Activated naive CD8-positive, alpha-beta T cell treated with anti-CD3 and anti-CD28 coated beads, Interleukin-2, amount 50 U/mL, for 24 hours (primary cell): ENCODE data around the gene RIPOR1.

Experiments
- ATAC-seq: fragments of 150-1000 bp; cut with Tn5 transposase; one replicate; pipeline ENCODE4 v1.10.0; 2021
- DNase-seq: peaks from one replicate; pipeline ENCODE4 v3.0.0; 2021
- H3K27ac Mint-ChIP-seq: one replicate; pipeline ENCODE4 v1.8.0; 2021; ENCODE audit warnings: mild to moderate bottlenecking, mixed read lengths
- H3K27me3 Mint-ChIP-seq: one replicate; pipeline ENCODE4 v1.8.0; 2021; ENCODE audit warnings: mixed read lengths
- H3K36me3 Mint-ChIP-seq: one replicate; pipeline ENCODE4 v1.8.0; 2021; ENCODE audit warnings: low read depth, mixed read lengths
- H3K4me1 Mint-ChIP-seq: one replicate; pipeline ENCODE4 v1.8.0; 2021; ENCODE audit warnings: mixed read lengths
- H3K4me3 Mint-ChIP-seq: one replicate; pipeline ENCODE4 v1.8.0; 2021; ENCODE audit warnings: mild to moderate bottlenecking, moderate library complexity, mixed read lengths
- H3K9me3 Mint-ChIP-seq: one replicate; pipeline ENCODE4 v1.8.0; 2021; ENCODE audit warnings: mixed read lengths

RIPOR1 gene

DNA sequence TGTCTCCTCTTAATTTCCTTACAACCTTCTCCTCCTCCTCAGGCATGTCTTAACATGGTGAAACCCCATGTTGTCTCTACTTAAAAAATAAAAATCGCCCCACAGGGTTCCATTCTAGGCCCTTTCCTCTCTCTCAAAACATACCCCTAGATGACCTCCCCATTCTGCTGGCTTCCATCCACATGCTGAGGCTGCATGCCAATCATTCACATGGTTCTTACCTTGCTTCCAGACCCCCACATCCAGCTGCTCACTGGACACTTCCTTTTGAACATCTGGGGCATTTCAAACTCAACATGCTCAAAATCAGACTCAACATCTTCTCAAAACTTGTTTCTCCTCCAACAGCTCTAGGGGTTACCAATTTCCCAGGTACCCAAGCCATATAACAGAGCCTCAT, 21.3 kb downstream of the RIPOR1 start:
- Mint-ChIP-seq H3K27me3 (no peaks in the 10 kb centered on the region), H3K9me3 (no peaks in the 10 kb centered on the region), H3K4me1 (peaks cover 48% of the 10 kb centered on the region), H3K36me3 (peaks cover 9% of the 10 kb centered on the region), H3K27ac (peak overlapping the region; percentile 34), H3K4me3 (no peak overlapping the region)
- ATAC-seq: no peak
- DNase-seq: no peak

DNA sequence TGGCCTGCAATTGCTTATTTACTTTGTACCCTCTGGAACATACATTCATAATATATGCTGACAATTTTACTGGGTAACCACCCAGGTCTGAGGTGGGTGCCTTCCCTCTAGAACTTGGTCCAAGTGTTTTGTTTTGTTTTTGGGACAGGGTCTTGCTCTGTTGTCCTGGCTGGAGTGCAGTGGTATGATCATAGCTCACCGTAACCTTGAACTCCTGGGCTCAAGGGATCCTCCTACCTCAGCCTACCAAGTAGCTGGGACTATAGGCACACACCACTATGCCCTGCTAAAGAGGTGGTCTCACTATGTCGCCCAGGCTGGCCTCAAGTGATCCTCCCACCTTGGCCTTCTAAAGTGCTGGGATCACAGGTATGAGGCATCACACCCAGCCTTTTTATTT, 22.5 kb downstream of the RIPOR1 start:
- DNase-seq: no peak
- Mint-ChIP-seq H3K4me3 (no peak overlapping the region), H3K4me1 (peaks cover 55% of the 10 kb centered on the region), H3K9me3 (no peaks in the 10 kb centered on the region), H3K27ac (no peak overlapping the region), H3K36me3 (peaks cover 11% of the 10 kb centered on the region), H3K27me3 (no peaks in the 10 kb centered on the region)
- no peak for ATAC-seq

DNA sequence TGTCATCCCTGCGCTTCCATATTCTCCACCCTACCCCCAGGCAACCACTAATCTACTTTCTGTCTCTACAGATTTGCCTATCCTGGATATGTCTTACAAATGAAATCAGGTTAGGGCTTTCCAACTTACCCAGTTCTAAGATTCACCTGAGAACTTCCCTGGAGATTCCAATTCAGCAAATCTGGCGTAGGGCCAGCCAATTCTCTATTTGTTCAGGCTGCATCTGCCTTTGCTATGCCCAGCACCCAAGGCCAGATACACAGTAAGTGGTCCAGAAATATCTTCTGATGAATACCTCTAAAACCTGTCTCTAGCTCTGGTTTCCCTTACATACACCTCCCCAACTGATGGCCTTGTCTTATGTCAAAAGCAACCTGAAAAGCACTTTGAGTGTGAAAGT, 23.3 kb downstream of the RIPOR1 start:
- Mint-ChIP-seq H3K4me3 (no peak overlapping the region), H3K36me3 (peaks cover 11% of the 10 kb centered on the region), H3K27me3 (no peaks in the 10 kb centered on the region), H3K4me1 (peaks cover 60% of the 10 kb centered on the region), H3K9me3 (no peaks in the 10 kb centered on the region), H3K27ac (peak overlapping the region; percentile 46)
- no peak for DNase-seq
- ATAC-seq: no peak

DNA sequence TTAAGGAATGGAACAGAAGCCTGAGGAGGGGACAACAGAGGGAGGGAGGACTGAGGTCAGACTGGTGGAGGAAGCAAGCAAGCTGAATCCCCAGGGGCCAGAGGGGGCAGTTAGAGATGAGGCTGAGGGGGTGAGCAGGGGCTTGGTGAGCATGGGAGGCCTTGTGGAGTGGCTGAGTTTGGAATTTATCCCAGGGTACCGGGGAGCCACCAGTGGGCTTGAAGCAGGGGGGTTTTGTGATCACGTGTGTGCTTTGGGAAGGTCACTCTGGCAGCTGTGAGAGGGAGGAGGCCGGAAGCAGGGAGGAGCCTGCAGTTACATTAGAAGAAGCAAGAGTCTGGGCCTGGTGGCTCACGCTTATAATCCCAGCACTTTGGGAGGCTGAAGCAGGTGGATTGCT, 23.8 kb downstream of the RIPOR1 start:
- H3K36me3 Mint-ChIP-seq: peaks cover 11% of the 10 kb centered on the region
- peaks cover 60% of the 10 kb centered on the region for H3K4me1 Mint-ChIP-seq
- DNase-seq: no peak
- no peaks in the 10 kb centered on the region for H3K9me3 Mint-ChIP-seq
- H3K27me3 Mint-ChIP-seq: no peaks in the 10 kb centered on the region
- H3K4me3 Mint-ChIP-seq: no peak overlapping the region
- no peak for ATAC-seq
- H3K27ac Mint-ChIP-seq: peak overlapping the region; percentile 46

- DNase-seq: no peak
- Mint-ChIP-seq H3K9me3 (no peaks in the 10 kb centered on the region), H3K4me3 (peak overlapping the region; percentile 52), H3K36me3 (peaks cover 16% of the 10 kb centered on the region), H3K27me3 (no peaks in the 10 kb centered on the region), H3K4me1 (peaks cover 58% of the 10 kb centered on the region), H3K27ac (peak overlapping the region; percentile 91)
- peak; percentile 87 for ATAC-seq
Observed at GRCh38 chr16:67555795-67556212, 27.2 kb downstream of the RIPOR1 start.

DNA sequence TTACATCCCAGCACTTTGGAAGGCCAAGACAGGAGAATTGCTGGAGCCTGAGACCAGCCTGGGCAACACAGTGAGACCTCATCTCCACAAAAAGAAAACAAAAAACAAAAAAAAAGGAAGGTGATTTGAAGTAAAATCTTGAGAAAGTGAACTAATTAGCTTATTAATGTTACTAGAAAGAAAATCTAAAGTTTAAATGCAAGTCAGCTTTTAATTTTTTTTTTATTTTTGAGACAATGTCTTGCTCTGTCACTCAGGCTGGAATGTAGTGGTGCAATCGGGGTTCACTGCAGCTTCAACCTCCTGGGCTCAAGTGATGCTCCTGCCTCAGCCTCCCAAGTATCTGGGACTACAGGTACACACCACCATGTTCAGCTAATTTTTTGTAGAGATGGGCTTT, 30.2 kb downstream of the RIPOR1 start:
- Mint-ChIP-seq H3K36me3 (peaks cover 20% of the 10 kb centered on the region), H3K4me3 (no peak overlapping the region), H3K4me1 (peaks cover 50% of the 10 kb centered on the region), H3K9me3 (no peaks in the 10 kb centered on the region), H3K27ac (no peak overlapping the region), H3K27me3 (no peaks in the 10 kb centered on the region)
- no peak for ATAC-seq
- no peak for DNase-seq

DNA sequence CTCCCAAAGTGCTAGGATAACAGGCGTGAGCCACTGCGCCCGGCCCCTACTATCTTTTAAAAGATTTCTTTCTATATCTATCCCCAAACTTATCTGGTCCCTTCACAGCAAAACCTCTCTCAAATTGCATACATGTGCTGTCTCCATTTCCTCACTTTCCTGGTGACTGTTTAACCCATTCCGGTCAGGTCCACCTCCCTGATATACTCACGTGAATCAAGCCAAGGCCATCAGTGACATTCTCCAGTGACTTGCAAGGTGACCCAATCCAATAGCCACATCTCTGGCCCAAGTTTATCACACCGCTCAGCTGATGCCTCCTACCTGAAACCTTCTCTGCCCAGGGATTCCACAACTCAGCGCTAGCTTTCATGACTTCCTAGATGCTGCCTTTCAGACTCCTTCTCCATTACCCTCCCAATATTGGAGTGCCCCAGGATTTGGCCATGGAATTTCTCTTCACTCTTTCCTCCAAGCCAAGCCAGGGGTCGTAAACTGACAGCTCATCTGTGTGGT, 32.3 kb downstream of the RIPOR1 start:
- no peak for ATAC-seq
- Mint-ChIP-seq H3K27me3 (no peaks in the 10 kb centered on the region), H3K9me3 (no peaks in the 10 kb centered on the region), H3K4me1 (peaks cover 55% of the 10 kb centered on the region), H3K36me3 (peaks cover 12% of the 10 kb centered on the region), H3K27ac (peak overlapping the region; percentile 75), H3K4me3 (peak overlapping the region; percentile 88)
- DNase-seq: no peak

DNA sequence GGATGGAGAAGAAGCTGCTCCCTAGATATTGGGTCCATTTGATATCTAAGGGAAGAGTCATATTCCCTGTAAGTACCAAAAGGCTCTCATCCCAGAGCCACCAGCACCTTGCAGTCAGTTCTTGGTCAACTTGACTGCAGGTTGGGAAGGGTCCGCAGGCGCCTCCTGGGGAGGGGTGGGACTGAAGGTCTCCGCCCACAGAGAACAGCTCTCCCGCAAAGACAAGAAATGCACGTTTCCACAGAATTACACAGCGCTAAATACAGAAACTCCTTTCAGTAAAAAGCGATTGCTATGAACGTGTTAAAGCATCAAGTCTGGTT, 32.8 kb downstream of the RIPOR1 start:
- DNase-seq (no peak), ATAC-seq (no peak)
- H3K27ac Mint-ChIP-seq: peak overlapping the region; percentile 75
- no peaks in the 10 kb centered on the region for H3K27me3 Mint-ChIP-seq
- H3K4me1 Mint-ChIP-seq: peaks cover 53% of the 10 kb centered on the region
- peak overlapping the region; percentile 88 for H3K4me3 Mint-ChIP-seq
- no peaks in the 10 kb centered on the region for H3K9me3 Mint-ChIP-seq
- peaks cover 12% of the 10 kb centered on the region for H3K36me3 Mint-ChIP-seq

- peak overlapping the region; percentile 75 for H3K27ac Mint-ChIP-seq
- H3K36me3 Mint-ChIP-seq: peaks cover 12% of the 10 kb centered on the region
Observed at GRCh38 chr16:67561824-67562525, 33.3 kb downstream of the RIPOR1 start.

GRCh38 chr16:67562526-67562917, 33.9 kb downstream of the RIPOR1 start, which contains the start of gene CTCF:
TSS of gene CTCF (plus strand) at chr16:67562526. CDS start at chr16:67610833, 48,307 bp downstream.
- Mint-ChIP-seq H3K27ac (peak within 1 kb of the TSS; percentile 75), H3K4me3 (peak within 1 kb of the TSS; percentile 88), H3K4me1 (peaks cover 52% of the 10 kb centered on the region), H3K36me3 (peaks cover 12% of the 10 kb centered on the region), H3K9me3 (no peaks in the 10 kb centered on the region), H3K27me3 (no peaks in the 10 kb centered on the region)
- DNase-seq (peak; percentile 85), ATAC-seq (peak; percentile 45)

More at GRCh38 chr16:67561824-67562525, 33.3 kb downstream of the RIPOR1 start:
- ATAC-seq: peak; percentile 96
- peak; percentile 98 for DNase-seq
- Mint-ChIP-seq H3K4me1 (peaks cover 53% of the 10 kb centered on the region), H3K9me3 (no peaks in the 10 kb centered on the region), H3K27me3 (no peaks in the 10 kb centered on the region), H3K4me3 (peak overlapping the region; percentile 88)

DNA sequence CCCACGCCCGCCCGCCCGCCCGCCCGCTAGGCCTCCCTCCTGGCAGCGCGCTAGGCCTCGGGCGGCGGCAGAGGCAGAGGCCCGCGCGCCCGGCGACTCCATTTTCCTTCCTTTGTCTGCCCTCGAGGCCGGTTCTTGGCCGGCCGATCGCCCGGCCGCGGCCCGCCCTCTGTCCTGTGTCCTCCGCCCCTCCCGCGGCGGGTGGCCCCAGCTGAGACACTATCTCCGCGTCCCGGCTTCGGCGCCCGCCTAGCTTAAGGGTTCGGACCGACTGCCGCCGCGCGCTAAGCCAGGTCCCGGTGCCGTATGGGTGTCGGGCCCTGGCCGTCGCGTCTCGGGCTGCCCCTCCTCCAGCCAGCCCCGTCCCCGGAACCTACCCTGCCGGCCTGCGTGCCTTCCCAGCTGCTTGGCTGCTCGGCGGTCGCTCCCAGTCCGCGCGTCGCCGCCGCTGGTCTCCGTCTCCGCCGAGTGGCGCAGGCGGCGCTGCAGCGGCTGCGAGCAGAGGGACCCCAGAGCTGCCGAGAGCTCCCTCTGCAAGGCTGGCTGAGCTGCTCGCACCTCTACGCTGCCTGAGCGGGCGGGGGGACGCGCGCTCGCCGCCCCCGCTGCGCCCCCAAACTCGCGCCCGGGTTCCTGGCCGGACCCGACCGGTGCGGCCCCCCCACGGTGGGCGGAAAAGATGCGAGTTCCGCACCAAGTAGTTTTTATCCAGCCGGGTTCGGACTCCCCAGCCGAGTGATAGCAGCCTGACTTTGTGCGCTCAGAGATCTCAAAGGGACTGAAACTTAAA, 34.5 kb downstream of the RIPOR1 start:
- DNase-seq (peak; percentile 62), ATAC-seq (peak; percentile 1)
- H3K27ac Mint-ChIP-seq: peak overlapping the region; percentile 97
- H3K27me3 Mint-ChIP-seq: no peaks in the 10 kb centered on the region
- no peaks in the 10 kb centered on the region for H3K9me3 Mint-ChIP-seq
- H3K4me3 Mint-ChIP-seq: peak overlapping the region; percentile 88
- H3K36me3 Mint-ChIP-seq: peaks cover 12% of the 10 kb centered on the region
- H3K4me1 Mint-ChIP-seq: peaks cover 50% of the 10 kb centered on the region

GRCh38 chr16:67563708-67564468, 35.3 kb downstream of the RIPOR1 start:
- H3K27ac Mint-ChIP-seq: peak overlapping the region; percentile 97
- H3K36me3 Mint-ChIP-seq: peaks cover 12% of the 10 kb centered on the region
- DNase-seq (no peak), ATAC-seq (no peak)
- peaks cover 49% of the 10 kb centered on the region for H3K4me1 Mint-ChIP-seq
- peak overlapping the region; percentile 88 for H3K4me3 Mint-ChIP-seq
- H3K27me3 Mint-ChIP-seq: no peaks in the 10 kb centered on the region
- no peaks in the 10 kb centered on the region for H3K9me3 Mint-ChIP-seq

DNA sequence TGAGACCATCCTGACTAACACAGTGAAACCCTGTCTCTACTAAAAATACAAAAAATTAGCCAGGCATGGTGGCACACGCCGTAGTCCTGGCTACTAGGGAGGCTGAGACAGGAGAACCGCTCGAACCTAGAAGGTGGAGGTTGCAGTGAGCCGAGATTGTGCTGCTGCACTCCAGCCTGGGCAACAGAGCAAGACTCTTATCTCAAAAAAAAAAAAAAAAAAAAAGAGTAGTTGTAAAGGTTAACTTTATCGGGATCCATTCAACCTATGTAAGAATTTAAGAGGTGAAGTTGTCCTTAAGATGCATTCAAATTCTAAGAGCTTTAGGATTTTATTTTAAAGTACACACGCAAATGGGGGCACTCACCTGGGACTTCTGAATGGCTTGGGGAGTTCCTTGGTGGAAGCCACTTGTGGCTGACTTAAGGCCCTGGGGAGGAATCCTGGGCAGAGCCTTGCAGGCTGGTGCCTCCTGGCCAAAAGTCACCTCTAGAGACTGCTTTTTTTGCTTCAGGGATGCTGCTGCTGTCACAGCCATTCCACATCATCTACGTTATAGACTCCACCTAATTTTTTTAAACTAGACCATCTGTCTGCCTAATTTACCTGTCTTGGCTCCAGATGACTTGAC, 37.0 kb downstream of the RIPOR1 start:
- H3K9me3 Mint-ChIP-seq: no peaks in the 10 kb centered on the region
- ATAC-seq: no peak
- peak overlapping the region; percentile 88 for H3K4me3 Mint-ChIP-seq
- H3K27ac Mint-ChIP-seq: no peak overlapping the region
- no peak for DNase-seq
- H3K36me3 Mint-ChIP-seq: peaks cover 5% of the 10 kb centered on the region
- H3K4me1 Mint-ChIP-seq: peaks cover 44% of the 10 kb centered on the region
- H3K27me3 Mint-ChIP-seq: no peaks in the 10 kb centered on the region

- Mint-ChIP-seq H3K36me3 (peaks cover 29% of the 10 kb centered on the region), H3K27me3 (no peaks in the 10 kb centered on the region), H3K4me3 (no peak overlapping the region), H3K27ac (no peak overlapping the region), H3K9me3 (no peaks in the 10 kb centered on the region), H3K4me1 (peaks cover 15% of the 10 kb centered on the region)
- no peak for ATAC-seq
- no peak for DNase-seq
Observed at GRCh38 chr16:67571464-67571863, 42.8 kb downstream of the RIPOR1 start.
